Measurements from ENCODE around the gene PLA1A.
A peak's percentile ranks its signal among the peaks of the same experiment; 100 is the strongest.
"Not testable (repeated sequence)": the region's sequence is repeated elsewhere in the genome, so short reads cannot be mapped to it uniquely, and the experiment has no call there.

PLA1A gene

GRCh38 chr3:119597548-119598288 lies at the start of gene PLA1A:
PLA1A (plus strand) TSS chr3:119597885; CDS start chr3:119597914, 29 bp downstream.
- no peak for DNase-seq

GRCh38 chr3:119548341-119548740 lies 49.3 kb upstream of the PLA1A start:
- no peak for DNase-seq

GRCh38 chr3:119550192-119550910 lies 47.3 kb upstream of the PLA1A start:
- no peak for DNase-seq

- DNase-seq, result no peak
These were observed 46.1 kb upstream of the PLA1A start for GRCh38 chr3:119551598-119551997.

GRCh38 chr3:119552928-119553327 lies 44.8 kb upstream of the PLA1A start:
- DNase-seq, result not testable (repeated sequence)

- no peak for DNase-seq
These were observed 43.8 kb upstream of the PLA1A start for GRCh38 chr3:119553823-119554415.

- DNase-seq, result no peak
These were observed 42.4 kb upstream of the PLA1A start for GRCh38 chr3:119555309-119555735.

- no peak for DNase-seq
These were observed 41.8 kb upstream of the PLA1A start for GRCh38 chr3:119555929-119556328.

GRCh38 chr3:119557192-119557876 lies 40.4 kb upstream of the PLA1A start:
- no peak for DNase-seq

- no peak for DNase-seq
These were observed 39.8 kb upstream of the PLA1A start for GRCh38 chr3:119557877-119558269.

- no peak for DNase-seq
These were observed 38.9 kb upstream of the PLA1A start for GRCh38 chr3:119558626-119559317.

GRCh38 chr3:119559441-119559963 lies 38.2 kb upstream of the PLA1A start, which contains the start of gene CD80:
CD80 (minus strand) TSS chr3:119559614; CDS start chr3:119557728, 1,886 bp downstream.
- DNase-seq, result peak; percentile 58

GRCh38 chr3:119560160-119560559 lies 37.5 kb upstream of the PLA1A start:
- DNase-seq, result no peak

GRCh38 chr3:119562307-119562961 lies 35.3 kb upstream of the PLA1A start:
- DNase-seq, result peak; percentile 4

- DNase-seq, result not testable (repeated sequence)
These were observed 34.4 kb upstream of the PLA1A start for GRCh38 chr3:119563334-119563733.

GRCh38 chr3:119569156-119569555 lies 28.5 kb upstream of the PLA1A start:
- DNase-seq, result no peak

- no peak for DNase-seq
These were observed 27.5 kb upstream of the PLA1A start for GRCh38 chr3:119570229-119570628.

GRCh38 chr3:119571230-119571629 lies 26.5 kb upstream of the PLA1A start:
- no peak for DNase-seq

- DNase-seq, result no peak
These were observed 26.0 kb upstream of the PLA1A start for GRCh38 chr3:119571688-119572087.

GRCh38 chr3:119575507-119575906 lies 22.2 kb upstream of the PLA1A start:
- DNase-seq, result no peak

- DNase-seq, result peak; percentile 58
These were observed 18.2 kb upstream of the PLA1A start, which contains the start of gene ADPRH for GRCh38 chr3:119579366-119580066. ADPRH (plus strand) TSS chr3:119579492; CDS start chr3:119582170, 2,678 bp downstream.
